Pancreas (tissue), 10 donors: Measurements from ENCODE around the gene CCDC174. TPM values are rescaled to one million over a fixed set of nuclear protein-coding genes. Genes with fewer than 3 reads are reported as not detected.

Experiments
- ATAC-seq, 4 donors: fragments of 200-7000 bp; cut with Tn5 transposase; one replicate each; pipeline versions ENCODE4 v1.8.0 to v1.9.1; 2020; ENCODE audit warnings: mild to moderate bottlenecking in 4 of 4, moderate library complexity in 4 of 4
- DNase-seq, 6 donors: peaks; one replicate each; pipeline ENCODE4 v3.0.0-alpha.2; 2020
- FAIRE-seq: peaks from 2 replicates; lab custom pipeline; 2012; peaks lifted over from hg19 to GRCh38; lab: Jason Lieb, UNC
- H3K27ac ChIP-seq, 4 donors: fragments of 200-600 bp; sonication (generic); 1 replicate in 3 of 4; 2 replicates in 1 of 4; pipeline versions ENCODE4 v1.5.0 to v1.8.0; 2020
- H3K27me3 ChIP-seq, 4 donors: fragments of 200-600 bp; one replicate each; pipeline ENCODE4 v1.8.0; 2021
- H3K36me3 ChIP-seq, 3 donors: fragments of 200-600 bp; sonication (generic) in 1 of 3; one replicate each; pipeline versions ENCODE4 v1.5.0 to v1.8.0; 2020 to 2021
- H3K4me1 ChIP-seq, 3 donors: fragments of 200-600 bp; one replicate each; pipeline ENCODE4 v1.8.0; 2021
- H3K4me3 ChIP-seq, 4 donors: fragments of 200-600 bp; sonication (generic) in 2 of 4; one replicate each; pipeline versions ENCODE4 v1.5.0 to v1.8.0; 2020 to 2021
- H3K9me3 ChIP-seq, 4 donors: fragments of 200-600 bp; one replicate each; pipeline ENCODE4 v1.8.0; 2021
- CTCF ChIP-seq, 4 donors: fragments of 200-600 bp; sonication (generic) in 3 of 4; IDR thresholded peaks; one replicate each; pipeline versions ENCODE4 v1.5.0 to v1.8.0; 2021; ENCODE audit warnings: antibody characterized with exemption in 4 of 4
- WGBS, 2 donors: extraction: QIAGEN DNeasy Blood & Tissue Kit; methylation state at CpG; one replicate each; pipeline ENCODE4 v1.1.7; 2013; 5-methylcytosine and 5-hydroxymethylcytosine counted together
- intact Hi-C, 3 donors: fragments of 100-400 bp; cut with DNase I; formaldehyde crosslinking; loops; one replicate each; pipeline versions ENCODE4 v1.11.1 to v1.14.2; 2022
- polyA plus RNA-seq, 2 donors: library from polyadenylated mRNA; stranded (reverse); fragments of 200-250 nt; gene quantifications; one replicate each; pipeline ENCODE4 v1.2.3, GENCODE V29; 2013
- total RNA-seq, 6 donors: library from RNA; stranded (reverse); fragmentation: NEBNext Ultra II Directional in 4 of 6; extraction: Animal tissue kit (Norgen Biotek cat#: 25700) in 4 of 6; gene quantifications; one replicate each; pipeline versions ENCODE4 v1.2.1 to v1.2.4, GENCODE V29; 2021 to 2023
- donor health status: healthy with polysubstance abuse.
- donor health status: DM: no; HTN: no; CAD: no; lungs with moderate emphysema.
- donor health status: DM: no; HTN: no; CAD: no.
- donor health status: control.
- donor health status: control.
- donor health status: Bipolar disorder and iron deficiency.
- donor health status: DM: yes; HTN: yes; CAD: no.
- donor health status: DM: no; HTN: no; CAD: no.
- donor health status: DM: no; HTN: no; CAD: no.
- donor health status: DM: yes; HTN: yes; CAD: no.

Gene CCDC174
- total and polyA plus RNA-seq, 8 donors: 7.2 to 18.1 (median 12.5) TPM

- intact Hi-C loops: no loop called here
- Histone ChIP-seq H3K4me3 (no peak overlapping the region), H3K4me1 (no peaks in the 10 kb centered on the region), H3K9me3 (no peaks in the 10 kb centered on the region), H3K27ac (no peak overlapping the region), H3K36me3 (no peaks in the 10 kb centered on the region), H3K27me3 (no peaks in the 10 kb centered on the region)
- 62 to 78% methylated on average over 4 of the region's 4 CpGs for WGBS, 2 donors
- TF ChIP-seq CTCF (IDR thresholded peaks at IDR 0.05): no peak
- DNase-seq (no peak), FAIRE-seq (no peak), ATAC-seq (no peak)
These were observed 10.2 kb upstream of the CCDC174 start for GRCh38 chr3:14641346-14641745.

GRCh38 chr3:14645453-14645852 lies 6.1 kb upstream of the CCDC174 start:
- peaks cover 15 to 18% (median 18%) of the 10 kb centered on the region in 3 donors for H3K4me1 ChIP-seq
- no peak overlapping the region for H3K4me3 ChIP-seq
- FAIRE-seq: no peak
- intact Hi-C loops: no loop called here
- H3K27me3 ChIP-seq: no peaks in the 10 kb centered on the region
- no peak for TF ChIP-seq CTCF (IDR thresholded peaks at IDR 0.05)
- no peak overlapping the region for H3K27ac ChIP-seq
- no peak for ATAC-seq
- no peaks in the 10 kb centered on the region for H3K9me3 ChIP-seq
- 85 to 87% methylated on average over 5 of the region's 5 CpGs for WGBS, 2 donors
- no peaks in the 10 kb centered on the region for H3K36me3 ChIP-seq
- DNase-seq: no peak

GRCh38 chr3:14646131-14646573 lies 5.4 kb upstream of the CCDC174 start:
- no peaks in the 10 kb centered on the region for H3K27me3 ChIP-seq
- H3K27ac ChIP-seq: no peak overlapping the region
- no peak for FAIRE-seq
- H3K36me3 ChIP-seq: no peaks in the 10 kb centered on the region
- no peak for TF ChIP-seq CTCF (IDR thresholded peaks at IDR 0.05)
- no peak for DNase-seq
- WGBS, 2 donors: 88 to 89% methylated on average over 6 of the region's 6 CpGs
- peaks cover 18% of the 10 kb centered on the region in 3 donors for H3K4me1 ChIP-seq
- no peak for ATAC-seq
- H3K4me3 ChIP-seq: no peak overlapping the region
- H3K9me3 ChIP-seq: no peaks in the 10 kb centered on the region
- intact Hi-C loops: no loop called here

- intact Hi-C loops: no loop called here
- no peak overlapping the region for H3K27ac ChIP-seq
- H3K4me3 ChIP-seq: no peak overlapping the region
- FAIRE-seq: no peak
- peaks cover 18% of the 10 kb centered on the region in 3 donors for H3K4me1 ChIP-seq
- H3K9me3 ChIP-seq: no peaks in the 10 kb centered on the region
- H3K36me3 ChIP-seq: no peaks in the 10 kb centered on the region
- TF ChIP-seq CTCF (IDR thresholded peaks at IDR 0.05): no peak
- ATAC-seq: no peak
- H3K27me3 ChIP-seq: no peaks in the 10 kb centered on the region
- WGBS, 2 donors: 87 to 90% methylated on average over 9 of the region's 9 CpGs
- DNase-seq: no peak
These were observed 4.8 kb upstream of the CCDC174 start for GRCh38 chr3:14646589-14647413.
